HepG2 (cell line): Measurements from ENCODE around the gene HYDIN. TPM values are rescaled to one million over a fixed set of nuclear protein-coding genes. Genes with fewer than 3 reads are reported as not detected.
A peak's percentile ranks its signal among the peaks of the same experiment; 100 is the strongest.

Experiments used
- ATAC-seq: fragments of 200-7000 bp; cut with Tn5 transposase; 3 replicates; pipeline ENCODE4 v1.9.1; 2020; ENCODE audit warnings: mild to moderate bottlenecking, moderate library complexity
- BruUV-seq: library from RNA; stranded (reverse); fragments of 400-500 nt; replicated peaks from 2 replicates; lab custom pipeline; 2021; lab: Mats Ljungman, UMichigan
- CTCF ChIA-PET: fragments of 300-600 bp; formaldehyde crosslinking; extraction: SDS; loops from one replicate; lab custom pipeline; 2021; ENCODE audit warnings: low total read pairs, inconsistent platforms, low intra/inter-chr PET ratio; lab: Yijun Ruan, JAX
- POLR2A ChIA-PET: fragments of 350-600 bp; sonication (Branson Sonifier 250); formaldehyde crosslinking; loops from one replicate; lab custom pipeline; 2020; ENCODE audit warnings: antibody characterized with exemption, inconsistent platforms; lab: Yijun Ruan, JAX
- DNase-seq: peaks from one replicate; pipeline ENCODE4 v3.0.0-alpha.2; 2015; ENCODE audit warnings: low spot score
- FAIRE-seq: peaks from 3 replicates; lab custom pipeline; 2011; peaks lifted over from hg19 to GRCh38; lab: Jason Lieb, UNC
- H2AFZ ChIP-seq: one replicate; pipeline ENCODE4 v1.6.1; 2011; ENCODE audit warnings: low read length, inconsistent platforms
- H3K27ac ChIP-seq: fragments of 300-600 bp; 3 replicates; pipeline ENCODE4 v1.8.0; 2011; ENCODE audit warnings: mixed run types, mild to moderate bottlenecking, mixed read lengths, low read length, inconsistent platforms; ENCODE audit not compliant: insufficient read depth; ENCODE audit errors: extremely low read length
- H3K27me3 ChIP-seq, 2 experiments: fragments of 200-600 bp in 1 of 2; 2 replicates in 1 of 2; 3 replicates in 1 of 2; pipeline versions ENCODE4 v1.6.0 to v1.8.0; 2011; ENCODE audit warnings: low read length in 2 of 2, mild to moderate bottlenecking in 2 of 2, moderate library complexity in 2 of 2, inconsistent platforms in 1 of 2; ENCODE audit not compliant: insufficient read depth in 2 of 2, control insufficient read depth in 1 of 2
- H3K36me3 ChIP-seq, 2 experiments: fragments of 200-600 bp in 1 of 2; replicated peaks in 1 of 2; 2 replicates in 1 of 2; 3 replicates in 1 of 2; pipeline versions ENCODE4 v1.5.1 to v1.8.0; 2011; ENCODE audit warnings: low read length in 2 of 2, inconsistent platforms in 1 of 2; ENCODE audit not compliant: insufficient read depth in 2 of 2, control insufficient read depth in 1 of 2
- H3K4me1 ChIP-seq: 2 replicates; pipeline ENCODE4 v1.5.1; 2012; ENCODE audit warnings: low read length, inconsistent platforms; ENCODE audit not compliant: insufficient read depth
- H3K4me2 ChIP-seq: 2 replicates; pipeline ENCODE4 v1.6.0; 2011; ENCODE audit warnings: low read depth, low read length, inconsistent platforms
- H3K4me3 ChIP-seq, 3 experiments: fragments of 200-600 bp in 1 of 3; sonication (generic), shearing (Covaris generic) in 1 of 3; replicated peaks in 1 of 3; 2 replicates each; pipeline ENCODE4 v1.5.1; 2011 to 2016; ENCODE audit warnings: low read length in 3 of 3, inconsistent platforms in 2 of 3, low read depth in 2 of 3, mild to moderate bottlenecking in 2 of 3, control low read depth in 1 of 3, mixed read lengths in 1 of 3; ENCODE audit not compliant: insufficient read depth in 1 of 3
- H3K79me2 ChIP-seq: one replicate; pipeline ENCODE4 v1.6.1; 2011; ENCODE audit warnings: low read length, inconsistent platforms; ENCODE audit not compliant: insufficient read depth
- H3K9ac ChIP-seq: 2 replicates; pipeline ENCODE4 v1.6.0; 2011; ENCODE audit warnings: mild to moderate bottlenecking, low read depth, low read length, inconsistent platforms; ENCODE audit not compliant: insufficient read depth
- H3K9me3 ChIP-seq: 2 replicates; pipeline ENCODE4 v1.5.1; 2012; ENCODE audit warnings: mild to moderate bottlenecking, low read length
- H4K20me1 ChIP-seq: 2 replicates; pipeline ENCODE4 v1.6.0; 2011; ENCODE audit warnings: inconsistent platforms, mild to moderate bottlenecking, low read length, moderate library complexity; ENCODE audit not compliant: insufficient read depth
- MAFF ChIP-seq: IDR thresholded peaks from 2 replicates; pipeline ENCODE4 v1.6.1; 2011; ENCODE audit warnings: low read depth, low read length, improper control_type of control experiment
- MAFK ChIP-seq, 2 experiments: IDR thresholded peaks in 1 of 2; conservative IDR thresholded peaks in 1 of 2; 2 replicates each; pipeline ENCODE4 v1.6.1; 2011; ENCODE audit warnings: improper control_type of control experiment in 2 of 2, low read length in 2 of 2
- NAIF1 ChIP-seq: sonication (generic); formaldehyde crosslinking; IDR thresholded peaks from 2 replicates; pipeline ENCODE4 v1.5.0; 2020; ENCODE audit warnings: mild to moderate bottlenecking, missing genetic modification reagents, borderline replicate concordance
- RNF2 ChIP-seq: fragments of 450-650 bp; conservative IDR thresholded peaks from 2 replicates; pipeline ENCODE4 v1.6.1; 2016; ENCODE audit warnings: low read depth
- TARDBP ChIP-seq: sonication (generic); formaldehyde crosslinking; IDR thresholded peaks from 2 replicates; pipeline ENCODE4 v1.8.0; 2022; ENCODE audit warnings: mild to moderate bottlenecking, missing genetic modification reagents
- ZNF501 ChIP-seq: sonication (generic); formaldehyde crosslinking; IDR thresholded peaks from 2 replicates; pipeline ENCODE4 v1.5.1; 2020; ENCODE audit warnings: mild to moderate bottlenecking, moderate library complexity, missing genetic modification reagents
- ZNF749 ChIP-seq: sonication (generic); formaldehyde crosslinking; IDR thresholded peaks from 2 replicates; pipeline ENCODE4 v1.8.0; 2022; ENCODE audit warnings: mild to moderate bottlenecking, missing genetic modification reagents, moderate library complexity, borderline replicate concordance
- ZNF772 ChIP-seq: sonication (generic); formaldehyde crosslinking; IDR thresholded peaks from 2 replicates; pipeline ENCODE4 v1.5.0; 2020; ENCODE audit warnings: mild to moderate bottlenecking, missing genetic modification reagents
- in situ Hi-C: cut with HindIII; loops from 2 replicates; pipeline ENCODE4 v1.10.0; 2017; ENCODE audit warnings: low pct_unique_long_range_greater_than_20kb; ENCODE audit not compliant: extremely low pct_ligation_motif_present
- intact Hi-C: fragments of 100-400 bp; cut with micrococcal nuclease; formaldehyde crosslinking; loops from one replicate; pipeline ENCODE4 v1.10.0; 2022; ENCODE audit not compliant: unreplicated experiment
- polyA plus RNA-seq, 8 experiments: library from polyadenylated mRNA; depleted of rRNA in 3 of 8; stranded (reverse) in 7 of 8; unstranded in 1 of 8; fragments of >200 nt; fragmentation: Illumina TruSeq in 4 of 8; extraction: Trizol in 4 of 8; gene quantifications; 2 replicates each; pipeline versions ENCODE4 v1.2.1 to v1.2.3, GENCODE V29; 2011 to 2016; ENCODE audit warnings: low read depth in 4 of 8, missing spikeins in 1 of 8, mixed read lengths in 1 of 8; ENCODE audit not compliant: insufficient read depth in 1 of 8
- total RNA-seq, 5 experiments: library from RNA; depleted of rRNA; stranded (reverse); fragments of >200 nt; fragmentation: Illumina TruSeq; extraction: Trizol; gene quantifications; 2 replicates each; pipeline ENCODE4 v1.2.3, GENCODE V29; 2016; ENCODE audit warnings: low read depth in 1 of 5
- TF ChIP-seq, protein P1 (sequence below): sonication (generic); formaldehyde crosslinking; IDR thresholded peaks from 2 replicates; pipeline ENCODE4 v1.4.0; 2020; ENCODE audit warnings: low read depth, missing genetic modification reagents
- TF ChIP-seq, protein P2 (sequence below): sonication (generic); formaldehyde crosslinking; IDR thresholded peaks from 2 replicates; pipeline ENCODE4 v1.8.1; 2022; ENCODE audit warnings: low read depth, mild to moderate bottlenecking, missing genetic modification reagents
- TF ChIP-seq, protein P3 (sequence below): sonication (generic); formaldehyde crosslinking; IDR thresholded peaks from 2 replicates; pipeline ENCODE4 v1.5.0; 2020; ENCODE audit warnings: missing genetic modification reagents

The HYDIN gene
- total and polyA plus RNA-seq, 2 of the 13 experiments (the other 11 are each of a cell fraction or from before 2014, with no cell fraction given) = not detected

DNA sequence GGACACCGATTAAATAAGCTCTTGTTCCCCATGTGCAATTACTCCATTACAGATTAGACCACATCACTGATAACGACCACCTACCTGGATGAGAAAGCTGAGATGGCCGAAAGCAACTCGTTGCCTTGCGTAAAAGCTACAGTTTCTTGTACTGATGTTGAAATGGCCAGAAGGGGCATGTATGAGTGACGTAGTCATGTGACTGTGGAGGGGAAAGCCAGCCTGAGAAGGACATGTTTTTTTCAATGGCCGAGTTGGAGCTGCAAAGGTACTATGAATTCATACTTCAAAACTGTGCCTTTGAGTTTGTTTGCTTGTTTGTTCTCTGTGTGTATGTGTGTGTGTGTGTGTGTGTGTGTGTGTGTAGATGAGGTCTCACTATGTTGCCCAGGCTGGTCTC, 17.0 kb upstream of the HYDIN start (continued):
- TF ChIP-seq, protein P1, sequence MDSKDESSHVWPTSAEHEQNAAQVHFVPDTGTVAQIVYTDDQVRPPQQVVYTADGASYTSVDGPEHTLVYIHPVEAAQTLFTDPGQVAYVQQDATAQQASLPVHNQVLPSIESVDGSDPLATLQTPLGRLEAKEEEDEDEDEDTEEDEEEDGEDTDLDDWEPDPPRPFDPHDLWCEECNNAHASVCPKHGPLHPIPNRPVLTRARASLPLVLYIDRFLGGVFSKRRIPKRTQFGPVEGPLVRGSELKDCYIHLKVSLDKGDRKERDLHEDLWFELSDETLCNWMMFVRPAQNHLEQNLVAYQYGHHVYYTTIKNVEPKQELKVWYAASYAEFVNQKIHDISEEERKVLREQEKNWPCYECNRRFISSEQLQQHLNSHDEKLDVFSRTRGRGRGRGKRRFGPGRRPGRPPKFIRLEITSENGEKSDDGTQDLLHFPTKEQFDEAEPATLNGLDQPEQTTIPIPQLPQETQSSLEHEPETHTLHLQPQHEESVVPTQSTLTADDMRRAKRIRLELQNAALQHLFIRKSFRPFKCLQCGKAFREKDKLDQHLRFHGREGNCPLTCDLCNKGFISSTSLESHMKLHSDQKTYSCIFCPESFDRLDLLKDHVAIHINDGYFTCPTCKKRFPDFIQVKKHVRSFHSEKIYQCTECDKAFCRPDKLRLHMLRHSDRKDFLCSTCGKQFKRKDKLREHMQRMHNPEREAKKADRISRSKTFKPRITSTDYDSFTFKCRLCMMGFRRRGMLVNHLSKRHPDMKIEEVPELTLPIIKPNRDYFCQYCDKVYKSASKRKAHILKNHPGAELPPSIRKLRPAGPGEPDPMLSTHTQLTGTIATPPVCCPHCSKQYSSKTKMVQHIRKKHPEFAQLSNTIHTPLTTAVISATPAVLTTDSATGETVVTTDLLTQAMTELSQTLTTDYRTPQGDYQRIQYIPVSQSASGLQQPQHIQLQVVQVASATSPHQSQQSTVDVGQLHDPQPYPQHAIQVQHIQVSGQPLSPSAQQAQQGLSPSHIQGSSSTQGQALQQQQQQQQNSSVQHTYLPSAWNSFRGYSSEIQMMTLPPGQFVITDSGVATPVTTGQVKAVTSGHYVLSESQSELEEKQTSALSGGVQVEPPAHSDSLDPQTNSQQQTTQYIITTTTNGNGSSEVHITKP = no peak
- no peak for TF ChIP-seq RNF2

DNA sequence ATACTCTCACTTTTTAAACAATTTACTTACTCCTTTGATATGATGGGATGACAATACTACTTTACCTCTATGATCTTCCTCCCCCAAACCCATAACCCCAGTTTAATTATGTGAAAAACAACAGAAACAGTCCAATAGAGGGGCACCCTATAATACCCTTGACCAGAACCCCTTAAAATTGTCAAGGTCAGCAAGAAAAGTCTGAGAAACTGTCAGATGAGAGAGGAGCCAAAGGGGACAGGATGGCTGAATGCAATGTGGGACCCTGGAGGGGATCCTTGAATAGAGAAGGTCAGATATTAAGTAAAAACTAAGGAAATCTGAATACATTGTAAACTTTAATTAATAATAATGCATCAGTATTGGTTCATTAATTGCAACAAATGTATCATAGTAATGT, 15.8 kb upstream of the HYDIN start:
- Histone ChIP-seq H3K4me3 (no peak overlapping the region), H3K9me3 (no peaks in the 10 kb centered on the region), H3K27me3 (peaks cover 0 to 7% of the 10 kb centered on the region in 2 experiments; a peak in 2 of 5 replicates), H3K4me2 (no peak overlapping the region), H2AFZ (no peak overlapping the region), H4K20me1 (no peaks in the 10 kb centered on the region), H3K4me1 (no peaks in the 10 kb centered on the region), H3K36me3 (no peaks in the 10 kb centered on the region), H3K9ac (no peak overlapping the region), H3K27ac (no peak overlapping the region), H3K79me2 (no peaks in the 10 kb centered on the region)
- DNase-seq (no peak), ATAC-seq (no peak), FAIRE-seq (no peak)
- no TSS peak for BruUV-seq
- intact Hi-C loops = no loop called here
- TF ChIP-seq ZNF501 (CRISPR knock-in tag) (no peak), MAFF (peak; percentile 80), NAIF1 (CRISPR knock-in tag) (no peak), ZNF772 (no peak), MAFK (conservative IDR thresholded peaks at IDR 0.05 in 1 of 2, IDR thresholded peaks at IDR 0.05 in 1 of 2; ENCODE audit: low read length in 2 of 2) (peak; percentile 85 to 86), TARDBP (CRISPR knock-in tag) (no peak), ZNF749 (no peak)
- TF ChIP-seq, protein P2, sequence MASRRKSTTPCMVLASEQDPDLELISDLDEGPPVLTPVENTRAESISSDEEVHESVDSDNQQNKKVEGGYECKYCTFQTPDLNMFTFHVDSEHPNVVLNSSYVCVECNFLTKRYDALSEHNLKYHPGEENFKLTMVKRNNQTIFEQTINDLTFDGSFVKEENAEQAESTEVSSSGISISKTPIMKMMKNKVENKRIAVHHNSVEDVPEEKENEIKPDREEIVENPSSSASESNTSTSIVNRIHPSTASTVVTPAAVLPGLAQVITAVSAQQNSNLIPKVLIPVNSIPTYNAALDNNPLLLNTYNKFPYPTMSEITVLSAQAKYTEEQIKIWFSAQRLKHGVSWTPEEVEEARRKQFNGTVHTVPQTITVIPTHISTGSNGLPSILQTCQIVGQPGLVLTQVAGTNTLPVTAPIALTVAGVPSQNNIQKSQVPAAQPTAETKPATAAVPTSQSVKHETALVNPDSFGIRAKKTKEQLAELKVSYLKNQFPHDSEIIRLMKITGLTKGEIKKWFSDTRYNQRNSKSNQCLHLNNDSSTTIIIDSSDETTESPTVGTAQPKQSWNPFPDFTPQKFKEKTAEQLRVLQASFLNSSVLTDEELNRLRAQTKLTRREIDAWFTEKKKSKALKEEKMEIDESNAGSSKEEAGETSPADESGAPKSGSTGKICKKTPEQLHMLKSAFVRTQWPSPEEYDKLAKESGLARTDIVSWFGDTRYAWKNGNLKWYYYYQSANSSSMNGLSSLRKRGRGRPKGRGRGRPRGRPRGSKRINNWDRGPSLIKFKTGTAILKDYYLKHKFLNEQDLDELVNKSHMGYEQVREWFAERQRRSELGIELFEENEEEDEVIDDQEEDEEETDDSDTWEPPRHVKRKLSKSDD (CRISPR knock-in tag) = no peak
- TF ChIP-seq, protein P3, sequence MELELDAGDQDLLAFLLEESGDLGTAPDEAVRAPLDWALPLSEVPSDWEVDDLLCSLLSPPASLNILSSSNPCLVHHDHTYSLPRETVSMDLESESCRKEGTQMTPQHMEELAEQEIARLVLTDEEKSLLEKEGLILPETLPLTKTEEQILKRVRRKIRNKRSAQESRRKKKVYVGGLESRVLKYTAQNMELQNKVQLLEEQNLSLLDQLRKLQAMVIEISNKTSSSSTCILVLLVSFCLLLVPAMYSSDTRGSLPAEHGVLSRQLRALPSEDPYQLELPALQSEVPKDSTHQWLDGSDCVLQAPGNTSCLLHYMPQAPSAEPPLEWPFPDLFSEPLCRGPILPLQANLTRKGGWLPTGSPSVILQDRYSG = no peak
- POLR2A ChIA-PET = no interaction called here
- in situ Hi-C loops = no loop called here
- CTCF ChIA-PET = no interaction called here
